NB4 (cell line): ENCODE measurements around the gene DIP2C.

Source experiments
- CTCF ChIP-seq: IDR thresholded peaks from one replicate; pipeline ENCODE4 v1.5.1; 2012; ENCODE audit warnings: low read depth, low read length
- MAX ChIP-seq: IDR thresholded peaks from 2 replicates; pipeline ENCODE4 v1.6.1; 2011; ENCODE audit warnings: low read depth, low read length
- MYC ChIP-seq: IDR thresholded peaks from 2 replicates; pipeline ENCODE4 v1.6.1; 2011; ENCODE audit warnings: low read depth, low read length
- POLR2A ChIP-seq: IDR thresholded peaks from 2 replicates; pipeline ENCODE4 v1.6.1; 2011; ENCODE audit warnings: mild to moderate bottlenecking; ENCODE audit not compliant: insufficient read length; ENCODE audit errors: extremely low read depth

GRCh38 chr10:683448-684071, 5.9 kb downstream of the DIP2C start:
- TF ChIP-seq CTCF (no peak), POLR2A (no peak), MAX (no peak), MYC (no peak)
